ENCODE measurements around the gene FTH1. TPM values are rescaled to one million over a fixed set of nuclear protein-coding genes. Genes with fewer than 3 reads are reported as not detected.
"Not testable (repeated sequence)": the region's sequence is repeated elsewhere in the genome, so short reads cannot be mapped to it uniquely, and the experiment has no call there.

FTH1 gene
- 1,000 to 10,000 TPM; 1,283 to 1,536 (median 1,379) TPM for polyA plus RNA-seq (ENCODE audit: insufficient read length in 10 of 10)
- long read RNA-seq, donor 1, transcript FTH1-211 (3 exons, 788 nt) = minor isoform, 28 of 1,005 reads
- long read RNA-seq, donor 1, transcript FTH1-208 (4 exons, 912 nt) = minor isoform, 6 of 1,005 reads
- long read RNA-seq, donor 1, transcript FTH1-201 (4 exons, 1,229 nt) = major isoform, 859 of 1,005 reads
- long read RNA-seq, donor 1, partial matches to known transcripts = 92 of 1,005 reads
- long read RNA-seq, donor 1, other reads (novel, unspliced or antisense) = 16 of 1,005 reads
- long read RNA-seq, donor 2, transcript FTH1-201 (4 exons, 1,229 nt) = major isoform, 593 of 636 reads
- long read RNA-seq, donor 2, transcript FTH1-208 (4 exons, 912 nt) = minor isoform, 5 of 636 reads
- long read RNA-seq, donor 2, transcript FTH1-211 (3 exons, 788 nt) = minor isoform, 5 of 636 reads
- long read RNA-seq, donor 2, partial matches to known transcripts = 33 of 636 reads
- long read RNA-seq, donor 2, other reads (novel, unspliced or antisense) = 0 of 636 reads
- long read RNA-seq, donor 3, partial matches to known transcripts = 0 of 2 reads
- long read RNA-seq, donor 3, other reads (novel, unspliced or antisense) = 0 of 2 reads
- long read RNA-seq, donor 4, transcript FTH1-201 (4 exons, 1,229 nt) = major isoform, 521 of 602 reads
- long read RNA-seq, donor 4, transcript FTH1-211 (3 exons, 788 nt) = minor isoform, 10 of 602 reads
- long read RNA-seq, donor 4, partial matches to known transcripts = 58 of 602 reads
- long read RNA-seq, donor 4, other reads (novel, unspliced or antisense) = 6 of 602 reads
- long read RNA-seq, donor 5, transcript FTH1-211 (3 exons, 788 nt) = minor isoform, 26 of 1,486 reads
- long read RNA-seq, donor 5, transcript FTH1-201 (4 exons, 1,229 nt) = major isoform, 1,210 of 1,486 reads
- long read RNA-seq, donor 5, transcript FTH1-208 (4 exons, 912 nt) = minor isoform, 15 of 1,486 reads
- long read RNA-seq, donor 5, transcript FTH1-212 (5 exons, 825 nt) = minor isoform, 6 of 1,486 reads
- long read RNA-seq, donor 5, partial matches to known transcripts = 166 of 1,486 reads
- long read RNA-seq, donor 5, other reads (novel, unspliced or antisense) = 62 of 1,486 reads
- long read RNA-seq, donor 6, transcript FTH1-211 (3 exons, 788 nt) = minor isoform, 24 of 928 reads
- long read RNA-seq, donor 6, transcript FTH1-201 (4 exons, 1,229 nt) = major isoform, 842 of 928 reads
- long read RNA-seq, donor 6, partial matches to known transcripts = 49 of 928 reads
- long read RNA-seq, donor 6, other reads (novel, unspliced or antisense) = 9 of 928 reads
- long read RNA-seq, donor 7, transcript FTH1-211 (3 exons, 788 nt) = minor isoform, 14 of 683 reads
- long read RNA-seq, donor 7, transcript FTH1-201 (4 exons, 1,229 nt) = major isoform, 593 of 683 reads
- long read RNA-seq, donor 7, partial matches to known transcripts = 58 of 683 reads
- long read RNA-seq, donor 7, other reads (novel, unspliced or antisense) = 13 of 683 reads
- long read RNA-seq, donor 8, transcript FTH1-211 (3 exons, 788 nt) = minor isoform, 11 of 633 reads
- long read RNA-seq, donor 8, transcript FTH1-201 (4 exons, 1,229 nt) = major isoform, 528 of 633 reads
- long read RNA-seq, donor 8, partial matches to known transcripts = 73 of 633 reads
- long read RNA-seq, donor 8, other reads (novel, unspliced or antisense) = 17 of 633 reads
- long read RNA-seq, donor 9, transcript FTH1-201 (4 exons, 1,229 nt) = major isoform, 172 of 189 reads
- long read RNA-seq, donor 9, partial matches to known transcripts = 10 of 189 reads
- long read RNA-seq, donor 9, other reads (novel, unspliced or antisense) = 0 of 189 reads

GRCh38 chr11:61967116-61967923, at the start of gene FTH1:
FTH1 (minus strand) TSS chr11:61967634; CDS start chr11:61967425, 209 bp downstream.
- peak; percentile 93 to 96 (median 93) for DNase-seq

- DNase-seq = no peak
Measured at GRCh38 chr11:62015615-62016014, 48.2 kb upstream of the FTH1 start.

DNA sequence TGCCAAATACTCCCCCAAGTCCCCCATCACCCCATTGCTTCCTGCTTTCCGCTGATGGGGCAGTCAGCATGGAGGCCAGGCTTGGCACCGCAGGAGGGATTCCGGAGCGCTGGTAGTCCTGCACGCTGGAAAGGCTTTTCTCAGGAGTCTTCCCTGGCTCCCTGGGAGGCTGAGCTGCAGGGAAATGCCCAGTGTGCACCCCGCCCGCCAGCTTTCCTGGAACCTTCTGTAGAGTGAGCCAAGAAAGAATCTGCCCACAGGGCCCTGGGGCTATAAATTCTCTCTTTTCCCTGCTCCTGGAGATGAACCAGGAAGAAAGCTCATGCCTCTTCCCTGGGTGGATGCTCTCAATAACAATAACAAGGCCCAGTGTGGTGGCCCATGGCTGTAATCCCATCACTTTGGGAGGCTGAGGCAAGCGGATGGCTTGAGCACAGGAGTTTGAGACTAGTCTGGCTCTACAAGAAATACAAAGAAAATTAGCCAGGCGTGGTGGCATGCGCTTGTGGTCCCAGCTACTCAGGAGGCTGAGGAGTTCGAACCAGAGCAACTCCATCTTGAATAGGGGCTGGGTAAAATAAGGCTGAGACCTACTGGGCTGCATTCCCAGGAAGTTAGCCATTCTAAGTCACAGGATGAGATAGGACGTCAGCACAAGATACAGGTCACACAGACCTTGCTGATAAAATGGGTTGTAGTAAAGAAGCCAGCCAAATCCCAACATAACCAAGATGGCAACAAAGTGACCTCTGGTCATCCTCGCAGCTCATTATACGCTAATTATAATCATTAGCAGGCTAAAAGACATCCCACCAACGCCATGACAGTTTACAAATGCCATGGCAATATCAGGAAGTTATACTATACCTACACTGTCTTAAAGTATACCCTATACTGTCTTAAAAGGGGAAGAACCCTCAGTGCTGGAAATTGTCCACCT, 46.4 kb upstream of the FTH1 start:
- DNase-seq = no peak

DNA sequence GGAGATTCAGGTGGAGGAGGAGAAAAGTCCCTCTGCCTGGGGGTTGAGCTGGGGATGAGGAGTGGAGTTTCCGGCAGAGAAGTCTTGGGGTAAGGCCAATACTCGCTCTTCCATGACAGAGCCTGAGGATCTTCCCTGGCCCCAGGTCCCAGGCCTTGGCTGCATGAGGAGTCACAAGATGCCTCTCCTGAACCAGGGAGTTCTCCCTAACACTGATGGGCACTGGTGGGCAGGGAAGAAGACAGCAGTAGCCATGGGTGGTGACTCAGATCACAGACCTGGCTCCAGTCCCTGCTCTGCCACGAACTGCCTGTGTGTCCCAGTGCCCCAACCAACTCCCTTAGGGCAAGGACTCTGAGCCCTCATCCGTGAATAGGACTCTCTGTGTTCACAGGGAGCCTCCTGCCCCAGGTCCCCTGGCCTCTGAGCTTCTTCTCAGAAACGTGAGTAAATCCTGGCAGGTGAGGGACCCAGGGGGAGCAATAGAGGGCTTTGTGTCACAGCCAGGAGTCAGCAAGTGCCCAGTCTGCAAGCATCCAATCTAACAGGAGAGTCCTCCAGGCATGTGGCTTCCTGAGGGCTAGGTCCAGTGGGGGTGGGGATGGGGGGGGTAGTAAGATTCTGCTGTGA, 45.5 kb upstream of the FTH1 start:
- no peak for DNase-seq

- no peak for DNase-seq
Measured at GRCh38 chr11:62012451-62012831, 45.0 kb upstream of the FTH1 start.

GRCh38 chr11:62011881-62012280, 44.4 kb upstream of the FTH1 start:
- no peak for DNase-seq

DNA sequence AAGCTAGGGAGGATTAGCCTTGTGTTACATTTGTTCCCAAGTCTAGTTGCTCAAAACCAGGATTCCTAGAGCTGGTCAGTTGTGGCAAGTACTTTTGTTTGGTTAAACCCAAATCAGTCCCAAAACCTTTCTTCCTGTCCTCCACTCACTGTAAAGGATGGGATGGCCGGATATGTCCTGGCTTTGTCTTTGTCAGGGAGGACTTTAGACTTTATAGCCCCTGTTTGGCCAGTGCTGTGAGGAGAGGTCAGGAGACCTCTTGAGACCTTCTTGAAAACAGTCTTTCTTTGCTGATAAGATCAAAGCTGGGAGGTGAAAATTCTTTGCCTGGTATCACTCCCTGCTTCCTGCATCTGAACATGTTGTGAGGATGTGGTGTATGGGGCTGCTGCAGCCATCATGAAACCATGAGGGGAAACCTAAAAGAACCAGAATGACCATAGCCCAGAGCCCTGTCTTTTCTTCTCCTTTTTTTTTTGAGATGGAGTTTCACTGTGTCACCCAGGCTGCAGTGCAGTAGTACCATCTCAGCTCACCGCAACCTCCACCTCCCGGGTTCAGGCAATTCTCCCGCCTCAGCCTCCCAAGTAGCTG, 43.6 kb upstream of the FTH1 start:
- no peak for DNase-seq

- no peak for DNase-seq
Measured at GRCh38 chr11:62008193-62008592, 40.8 kb upstream of the FTH1 start.

GRCh38 chr11:62004473-62004872, 37.0 kb upstream of the FTH1 start:
- DNase-seq = peak; percentile 15 to 22 (median 20)

DNA sequence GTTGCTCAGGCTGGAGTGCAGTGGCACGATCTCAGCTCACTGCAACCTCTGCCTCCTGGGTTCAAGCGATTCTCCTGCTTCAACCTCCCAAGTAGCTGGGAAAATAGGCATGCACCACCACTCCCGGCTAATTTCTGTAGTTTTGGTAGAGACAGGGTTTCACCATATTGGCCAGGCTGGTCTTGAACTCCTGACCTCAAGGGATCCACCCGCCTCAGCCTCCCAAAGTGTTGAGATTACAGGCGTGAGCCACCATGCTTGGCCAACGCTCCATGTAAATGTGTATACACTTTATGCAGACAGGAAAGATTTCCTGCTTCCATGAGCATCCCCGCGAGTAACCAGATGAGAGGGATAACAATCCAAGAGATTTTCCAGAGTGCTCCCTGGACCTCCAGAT, 34.8 kb upstream of the FTH1 start:
- not testable (repeated sequence) for DNase-seq

DNA sequence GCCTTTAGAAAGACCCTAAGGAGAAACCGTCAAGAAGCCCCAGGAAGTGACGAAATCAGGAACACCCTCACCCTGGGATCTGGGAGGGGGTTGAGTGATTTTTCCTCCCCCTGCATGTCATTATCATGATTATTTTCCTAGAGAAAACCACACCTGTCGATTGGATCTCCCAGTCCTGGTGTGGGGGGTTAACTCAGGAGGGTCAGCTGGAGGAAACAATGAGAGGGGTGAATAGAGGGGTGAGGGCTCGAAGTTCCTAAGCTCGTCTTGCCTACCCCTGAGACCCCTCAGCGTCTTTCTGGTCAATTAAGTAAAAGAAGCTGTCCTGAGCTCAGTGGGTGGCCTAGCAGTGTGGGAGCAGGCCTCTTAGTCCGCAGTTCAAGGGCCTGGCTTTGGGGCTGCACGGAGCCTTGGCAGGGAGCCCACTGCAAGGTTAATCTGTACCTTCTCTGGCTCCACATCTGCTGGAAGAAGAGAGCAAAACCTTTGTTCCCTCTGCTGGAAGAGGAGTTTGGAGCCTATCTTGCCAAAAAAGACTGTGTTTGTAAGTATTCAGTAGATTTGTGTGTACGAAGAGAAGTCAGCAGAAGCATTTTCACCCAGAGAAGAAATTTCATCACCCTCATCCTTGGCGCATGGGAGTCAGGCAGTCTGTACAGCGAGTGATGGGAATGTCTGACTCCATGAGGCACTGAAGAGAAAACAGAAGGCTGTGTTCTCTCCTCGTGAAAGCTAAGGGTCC, 34.2 kb upstream of the FTH1 start:
- peak in 1 of 3 donors; percentile 33 for DNase-seq

- DNase-seq = no peak
Measured at GRCh38 chr11:62000539-62001446, 33.4 kb upstream of the FTH1 start.

DNA sequence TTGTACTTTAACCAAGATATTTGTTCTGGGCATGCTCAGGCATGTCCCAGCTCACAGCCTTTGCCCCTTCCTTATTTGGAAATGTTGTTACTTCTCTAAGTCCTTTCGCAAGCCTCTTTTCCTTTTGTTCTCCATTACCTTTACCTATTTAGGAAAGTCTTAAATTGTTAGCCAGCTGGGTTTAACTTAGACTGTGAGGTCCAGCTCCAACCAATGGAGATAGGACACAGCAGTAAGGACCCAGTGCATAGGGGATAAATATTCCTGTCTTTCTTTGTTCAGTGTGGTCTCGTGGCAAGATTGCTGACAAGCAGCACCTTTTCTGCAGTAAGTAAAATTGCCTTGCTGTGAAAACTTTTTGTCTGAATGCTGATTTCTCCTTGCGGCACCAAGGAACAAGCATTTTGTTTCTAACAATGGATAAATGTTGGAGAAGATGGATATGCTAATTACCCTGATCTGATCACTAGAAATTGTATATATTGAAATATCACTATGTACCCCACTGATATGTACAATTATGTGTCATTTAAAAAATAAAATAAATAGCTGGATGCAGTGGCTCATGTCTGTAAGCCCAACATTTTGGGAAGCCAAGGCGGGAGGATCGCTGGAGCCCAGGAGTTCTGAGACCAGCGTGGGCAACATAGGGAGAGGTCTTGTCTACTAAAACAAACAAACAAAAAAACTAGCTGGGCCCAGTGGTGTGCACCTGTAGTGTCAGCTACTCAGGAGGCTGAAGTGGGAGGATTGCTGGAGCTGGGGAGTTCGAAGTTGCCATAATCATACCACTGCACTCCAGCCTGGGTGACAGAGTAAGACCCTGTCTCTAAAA, 31.9 kb upstream of the FTH1 start:
- no peak for DNase-seq

GRCh38 chr11:61996933-61997332, 29.5 kb upstream of the FTH1 start:
- DNase-seq = no peak

DNA sequence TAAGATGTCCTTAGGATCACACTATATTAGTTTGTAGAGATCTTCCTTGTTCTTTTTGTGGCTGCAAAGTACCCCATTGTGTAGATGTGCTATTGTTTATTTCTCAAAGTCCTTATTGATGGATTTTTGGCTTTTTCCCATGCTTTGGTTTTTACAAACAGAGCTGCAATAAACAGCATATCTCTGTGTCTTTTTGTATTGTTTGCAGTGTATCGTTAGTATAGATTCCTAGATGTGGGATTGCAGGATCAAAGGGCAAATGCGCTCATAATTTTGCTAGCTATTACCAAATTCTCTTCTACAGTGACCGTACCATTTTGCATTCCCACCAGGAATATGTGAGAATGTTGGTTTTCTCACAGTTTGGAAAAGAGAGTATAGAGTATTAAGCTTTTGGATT, 27.5 kb upstream of the FTH1 start:
- DNase-seq = no peak

Data from muscle of back (tissue), 13 donors.